Suprapubic skin (tissue), 4 donors: ENCODE measurements around the gene TBC1D22A.
A peak's percentile ranks its signal among the peaks of the same experiment; 100 is the strongest.

Experiments
- POLR2A ChIP-seq, 2 donors: fragments of 450-650 bp; IDR thresholded peaks; one replicate each; pipeline ENCODE4 v1.6.1; 2017; ENCODE audit warnings: antibody characterized with exemption in 2 of 2, mild to moderate bottlenecking in 2 of 2, moderate library complexity in 2 of 2
- POLR2AphosphoS5 ChIP-seq, 3 donors: sonication (generic); formaldehyde crosslinking; IDR thresholded peaks; one replicate each; pipeline ENCODE4 v1.6.1; 2017; ENCODE audit warnings: antibody characterized with exemption in 3 of 3

DNA sequence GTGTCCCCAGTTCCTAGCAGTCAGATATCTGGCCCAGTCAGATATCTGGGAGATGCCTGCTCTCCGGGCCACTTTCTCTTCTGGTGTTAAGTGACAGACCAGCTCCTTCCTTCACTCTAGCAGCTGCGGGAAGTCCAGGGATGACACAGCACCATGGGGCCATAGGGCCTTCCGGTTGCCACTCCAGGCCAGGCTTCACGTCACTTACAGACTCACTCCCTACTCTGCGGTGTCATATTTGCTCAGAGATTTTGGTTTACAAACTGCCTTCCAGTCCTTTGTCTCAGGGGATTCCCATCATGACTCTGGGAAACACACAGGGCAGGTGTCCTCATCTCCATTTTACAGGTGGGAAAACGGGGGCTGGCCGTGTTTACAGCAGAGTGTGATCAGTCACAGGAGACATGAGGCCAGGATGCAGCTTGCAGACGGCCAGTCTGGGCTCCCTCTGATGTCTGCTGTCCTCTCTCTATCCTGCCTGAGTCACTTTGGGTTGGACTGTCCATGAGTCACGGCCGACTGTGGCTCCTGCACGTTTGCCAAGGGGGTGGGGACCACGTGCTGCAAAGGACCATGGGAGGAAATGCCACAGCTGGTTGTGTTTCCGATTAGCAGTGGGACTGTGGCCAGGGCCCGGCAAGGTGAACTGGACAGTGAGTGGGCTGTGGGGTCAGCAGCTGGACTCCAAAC lies 8.2 kb upstream of the TBC1D22A start:
- peak in 2 of 3 donors; percentile 60 to 67 for TF ChIP-seq POLR2AphosphoS5 (IDR thresholded peaks at IDR 0.05)
- TF ChIP-seq POLR2A (IDR thresholded peaks at IDR 0.05), result no peak
